Measurements from ENCODE around the gene CYP46A1.

GRCh38 chr14:99671235-99672224 lies 12.6 kb upstream of the CYP46A1 start:
- TF ChIP-seq CTCF (tag by site-specific recombination; IDR thresholded peaks at IDR 0.05) (no peak), YY1 (tag by site-specific recombination; IDR thresholded peaks at IDR 0.05) (no peak), ZEB2 (tag by site-specific recombination; IDR thresholded peaks at IDR 0.05) (no peak), ZNF350 (tag by site-specific recombination; IDR thresholded peaks at IDR 0.05) (no peak), ZNF76 (tag by site-specific recombination; IDR thresholded peaks at IDR 0.05; ENCODE audit: borderline replicate concordance, low read depth) (no peak), ZNF514 (tag by site-specific recombination; IDR thresholded peaks at IDR 0.05) (no peak), ZNF24 (tag by site-specific recombination; IDR thresholded peaks at IDR 0.05) (no peak), ZBTB26 (tag by site-specific recombination; optimal IDR thresholded peaks at IDR 0.05) (no peak), ZNF398 (tag by site-specific recombination; IDR thresholded peaks at IDR 0.05) (no peak), ZBTB1 (tag by site-specific recombination; IDR thresholded peaks at IDR 0.05) (no peak), ZNF175 (tag by site-specific recombination; IDR thresholded peaks at IDR 0.05) (no peak)
